Tibial artery (tissue), 4 donors: ENCODE data around the gene DACH2.
"Not testable (repeated sequence)": the region's sequence is repeated elsewhere in the genome, so short reads cannot be mapped to it uniquely, and the experiment has no call there.

Source experiments
- DNase-seq, 2 donors: peaks; one replicate each; pipeline ENCODE4 v3.0.0-alpha.2; 2019
- H3K27ac ChIP-seq, 2 donors: fragments of 200-600 bp; sonication (generic) in 1 of 2; 1 replicate in 1 of 2; 2 replicates in 1 of 2; pipeline ENCODE4 v1.5.1; 2018 to 2019; ENCODE audit warnings: mild to moderate bottlenecking in 1 of 2
- H3K27me3 ChIP-seq, 2 donors: fragments of 200-600 bp; sonication (generic) in 1 of 2; one replicate each; pipeline versions ENCODE4 v1.5.1 to v1.6.0; 2016 to 2019
- H3K36me3 ChIP-seq, 3 donors: fragments of 200-600 bp; sonication (generic) in 2 of 3; one replicate each; pipeline ENCODE4 v1.5.1; 2016 to 2019; ENCODE audit warnings: mild to moderate bottlenecking in 2 of 3
- H3K4me1 ChIP-seq, 4 donors: fragments of 200-600 bp; sonication (generic) in 2 of 4; 1 replicate in 3 of 4; 2 replicates in 1 of 4; pipeline ENCODE4 v1.5.1; 2016 to 2019
- H3K4me3 ChIP-seq, 2 donors: fragments of 200-600 bp; sonication (generic) in 1 of 2; 1 replicate in 1 of 2; 2 replicates in 1 of 2; pipeline ENCODE4 v1.5.1; 2018 to 2019; ENCODE audit warnings: mild to moderate bottlenecking in 2 of 2
- H3K9me3 ChIP-seq, 3 donors: fragments of 200-600 bp; sonication (generic) in 1 of 3; one replicate each; pipeline ENCODE4 v1.5.1; 2016 to 2019
- CTCF ChIP-seq, 2 experiments: fragments of 200-600 bp in 1 of 2; fragments of 450-650 bp in 1 of 2; IDR thresholded peaks; one replicate each; pipeline ENCODE4 v1.5.1; 2017 to 2019; ENCODE audit warnings: antibody characterized with exemption in 2 of 2, mild to moderate bottlenecking in 1 of 2, moderate library complexity in 1 of 2
- intact Hi-C: fragments of 100-400 bp; cut with DNase I; formaldehyde crosslinking; loops from one replicate; pipeline ENCODE4 v1.15.0; 2023; ENCODE audit warnings: low total_unique reads

The DACH2 gene

GRCh38 chrX:86171366-86171765, 23.1 kb downstream of the DACH2 start:
- no peak for DNase-seq
- no peaks in the 10 kb centered on the region for H3K27me3 ChIP-seq
- TF ChIP-seq CTCF (IDR thresholded peaks at IDR 0.05) = no peak
- H3K4me3 ChIP-seq = no peak overlapping the region
- intact Hi-C loops = no loop called here
- H3K9me3 ChIP-seq = no peaks in the 10 kb centered on the region
- no peak overlapping the region for H3K27ac ChIP-seq
- no peaks in the 10 kb centered on the region for H3K36me3 ChIP-seq
- no peaks in the 10 kb centered on the region for H3K4me1 ChIP-seq

- no peak for DNase-seq
- intact Hi-C loops = no loop called here
- H3K4me3 ChIP-seq = no peak overlapping the region
- no peaks in the 10 kb centered on the region for H3K27me3 ChIP-seq
- no peaks in the 10 kb centered on the region for H3K4me1 ChIP-seq
- no peak overlapping the region for H3K27ac ChIP-seq
- no peaks in the 10 kb centered on the region for H3K36me3 ChIP-seq
- no peaks in the 10 kb centered on the region for H3K9me3 ChIP-seq
- TF ChIP-seq CTCF (IDR thresholded peaks at IDR 0.05) = no peak
Observed at GRCh38 chrX:86178906-86179305, 30.7 kb downstream of the DACH2 start.

GRCh38 chrX:86181325-86181724, 33.1 kb downstream of the DACH2 start:
- H3K9me3 ChIP-seq, H3K27me3 ChIP-seq, intact Hi-C loops, H3K36me3 ChIP-seq, H3K4me1 ChIP-seq, H3K27ac ChIP-seq, DNase-seq, H3K4me3 ChIP-seq: not testable (repeated sequence)

GRCh38 chrX:86192827-86193226, 44.6 kb downstream of the DACH2 start:
- Histone ChIP-seq H3K9me3 (no peaks in the 10 kb centered on the region), H3K36me3 (no peaks in the 10 kb centered on the region), H3K4me3 (no peak overlapping the region), H3K4me1 (no peaks in the 10 kb centered on the region), H3K27ac (no peak overlapping the region), H3K27me3 (no peaks in the 10 kb centered on the region)
- TF ChIP-seq CTCF (IDR thresholded peaks at IDR 0.05) = no peak
- no peak for DNase-seq
- intact Hi-C loops = no loop called here

- Histone ChIP-seq H3K9me3 (peaks cover 0 to 8% (median 0%) of the 10 kb centered on the region in 3 donors), H3K36me3 (no peaks in the 10 kb centered on the region), H3K27ac (no peak overlapping the region), H3K4me3 (no peak overlapping the region), H3K4me1 (no peaks in the 10 kb centered on the region), H3K27me3 (no peaks in the 10 kb centered on the region)
- DNase-seq = no peak
- TF ChIP-seq CTCF (IDR thresholded peaks at IDR 0.05) = no peak
- intact Hi-C loops = no loop called here
Observed at GRCh38 chrX:86194758-86195157, 46.5 kb downstream of the DACH2 start.

GRCh38 chrX:86195343-86195742, 47.1 kb downstream of the DACH2 start:
- Histone ChIP-seq H3K36me3 (no peaks in the 10 kb centered on the region), H3K27me3 (no peaks in the 10 kb centered on the region), H3K9me3 (peaks cover 0 to 8% (median 0%) of the 10 kb centered on the region in 3 donors), H3K27ac (no peak overlapping the region), H3K4me3 (no peak overlapping the region), H3K4me1 (no peaks in the 10 kb centered on the region)
- no peak for TF ChIP-seq CTCF (IDR thresholded peaks at IDR 0.05)
- no peak for DNase-seq
- intact Hi-C loops = no loop called here
